Muscle of arm (tissue), 12 donors: Measurements from ENCODE around the gene MARF1. TPM values are rescaled to one million over a fixed set of nuclear protein-coding genes. Genes with fewer than 3 reads are reported as not detected.

ENCODE experiments used
- polyA plus RNA-seq, 12 donors: library from polyadenylated mRNA; unstranded; fragments of 120-200 nt; gene quantifications; one replicate each; pipeline ENCODE4 v1.2.1, GENCODE V29; 2013; ENCODE audit not compliant: insufficient read length in 12 of 12

MARF1 gene
- polyA plus RNA-seq, 12 donors, result 29.0 to 58.9 (median 38.2) TPM; not detected in 1

Other genes with a start within 250 kb of the MARF1 start
- gene MPV17L, start 247.4 kb downstream of the MARF1 start, polyA plus RNA-seq, result 1 to 10 TPM in 11 of 12 donors, not detected in 1; 1.3 to 7.9 (median 2.7) TPM
- gene BMERB1, start 208.6 kb downstream of the MARF1 start, polyA plus RNA-seq, result 10 to 100 TPM in 10 of 12 donors, 1 to 10 TPM in 1, not detected in 1; 9.5 to 32.3 (median 19.3) TPM
- gene NDE1, start 7.1 kb upstream of the MARF1 start, polyA plus RNA-seq, result 10 to 100 TPM in 11 of 12 donors, not detected in 1; 17.2 to 44.3 (median 24.3) TPM
- gene MYH11, start 213.9 kb upstream of the MARF1 start, polyA plus RNA-seq, result 100 to 1,000 TPM in 1 of 12 donors, 10 to 100 TPM in 10, not detected in 1; 11.2 to 375 (median 16.0) TPM
- 10 to 100 TPM in 11 of 12 donors, not detected in 1; 12.3 to 33.7 (median 27.6) TPM for gene CEP20, start 245.4 kb upstream of the MARF1 start, polyA plus RNA-seq